ENCODE measurements around the gene ACHE.
"Not testable (repeated sequence)": the region's sequence is repeated elsewhere in the genome, so short reads cannot be mapped to it uniquely, and the experiment has no call there.

ACHE gene

DNA sequence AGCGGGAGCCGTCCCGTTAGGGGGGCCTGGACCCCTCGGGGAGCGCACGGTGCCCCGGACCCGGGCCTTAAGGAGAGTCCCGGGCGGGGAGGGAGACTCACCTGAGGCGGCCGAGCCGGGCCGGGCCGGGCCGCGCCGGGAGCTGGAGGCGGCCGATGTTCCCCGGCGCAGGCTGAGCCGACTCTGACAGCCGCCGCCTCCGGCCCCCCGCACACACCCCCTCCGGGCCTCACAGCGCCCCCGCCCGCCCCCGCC lies at the start of gene ACHE:
Gene ACHE (minus strand): TSS at position 188 of the 255 bp plus-strand sequence. CDS start 1,656 bp downstream, outside the sequence.
- no peak for DNase-seq

GRCh38 chr7:100944138-100944537 lies 48.5 kb upstream of the ACHE start:
- no peak for DNase-seq

- no peak for DNase-seq
These were observed 48.0 kb upstream of the ACHE start for GRCh38 chr7:100943693-100944092.

- no peak for DNase-seq
These were observed 46.5 kb upstream of the ACHE start for GRCh38 chr7:100942045-100942774.

- DNase-seq: not testable (repeated sequence)
These were observed 40.5 kb upstream of the ACHE start for GRCh38 chr7:100936167-100936566.

GRCh38 chr7:100935381-100935780 lies 39.7 kb upstream of the ACHE start:
- not testable (repeated sequence) for DNase-seq

- no peak for DNase-seq
These were observed 38.0 kb upstream of the ACHE start for GRCh38 chr7:100933734-100934133.

GRCh38 chr7:100929808-100930174 lies 34.1 kb upstream of the ACHE start:
- DNase-seq: no peak

DNA sequence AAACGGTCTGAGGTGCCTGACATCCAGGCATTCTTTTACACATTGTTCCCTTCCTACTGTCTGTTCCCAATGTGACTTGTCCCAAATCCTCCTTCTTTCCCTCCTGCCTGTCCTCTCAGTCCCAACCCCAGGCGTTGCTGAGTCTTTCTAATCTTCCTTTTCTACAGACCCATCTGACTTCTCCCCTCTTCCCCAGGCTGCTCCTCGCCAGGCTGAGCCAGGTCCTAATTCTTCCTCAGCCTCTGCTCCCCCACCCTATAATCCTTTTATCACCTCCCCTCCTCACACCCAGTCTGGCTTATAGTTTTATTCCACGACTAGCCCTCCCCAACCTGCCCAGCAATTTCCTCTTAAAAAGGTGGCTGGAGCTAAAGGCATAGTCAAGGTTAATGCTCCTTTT lies 27.9 kb upstream of the ACHE start:
- DNase-seq: not testable (repeated sequence)

DNA sequence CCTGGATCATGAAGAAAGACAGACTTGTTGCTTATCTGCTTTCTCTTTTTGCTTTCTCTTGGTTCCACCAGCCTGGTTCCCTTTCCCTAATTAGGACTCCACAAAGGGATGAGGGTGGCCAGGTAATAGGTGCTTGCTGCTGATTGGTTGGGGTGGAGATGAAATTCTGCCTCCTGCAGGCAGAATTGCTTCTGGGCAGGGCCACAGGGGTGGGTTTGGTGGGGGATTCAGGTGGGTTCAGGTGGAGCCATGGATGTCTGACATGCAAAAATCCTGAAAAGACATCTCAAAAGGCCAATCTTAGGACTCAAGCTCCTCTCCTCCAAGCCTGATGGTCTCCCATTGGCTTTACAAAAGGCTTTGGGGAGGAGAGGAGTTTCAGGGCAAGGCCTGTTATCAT lies 25.4 kb upstream of the ACHE start:
- DNase-seq: no peak

DNA sequence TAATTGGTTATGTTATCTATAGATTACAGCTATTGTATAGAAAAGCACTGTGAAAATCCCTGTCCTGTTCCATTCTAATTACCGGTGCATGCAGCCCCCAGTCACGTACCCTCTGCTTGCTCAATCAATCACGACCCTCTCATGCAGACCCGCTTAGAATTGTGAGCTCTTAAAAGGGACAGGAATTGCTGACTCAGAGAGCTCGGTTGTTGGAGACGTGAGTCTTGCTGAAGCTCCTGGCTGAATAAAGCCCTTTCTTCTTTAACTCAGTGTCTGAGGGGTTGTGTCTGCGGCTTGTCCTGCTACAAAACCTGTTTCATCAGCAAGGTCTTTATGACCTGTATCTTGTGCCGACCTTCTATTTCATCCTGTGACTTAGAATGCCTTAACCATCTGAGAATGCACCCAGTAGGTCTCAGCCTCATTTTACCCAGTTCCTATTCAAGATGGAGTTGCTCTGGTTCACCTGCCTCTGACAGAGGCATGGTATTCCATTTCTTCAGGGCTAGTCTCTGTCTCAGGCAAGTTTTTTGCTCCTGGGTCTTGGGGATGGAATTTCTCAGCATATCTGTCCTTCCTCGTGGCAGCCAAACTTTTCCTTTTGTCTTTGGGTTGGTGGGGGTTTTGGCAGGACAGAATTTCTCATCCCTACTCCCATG lies 24.2 kb upstream of the ACHE start:
- not testable (repeated sequence) for DNase-seq

DNA sequence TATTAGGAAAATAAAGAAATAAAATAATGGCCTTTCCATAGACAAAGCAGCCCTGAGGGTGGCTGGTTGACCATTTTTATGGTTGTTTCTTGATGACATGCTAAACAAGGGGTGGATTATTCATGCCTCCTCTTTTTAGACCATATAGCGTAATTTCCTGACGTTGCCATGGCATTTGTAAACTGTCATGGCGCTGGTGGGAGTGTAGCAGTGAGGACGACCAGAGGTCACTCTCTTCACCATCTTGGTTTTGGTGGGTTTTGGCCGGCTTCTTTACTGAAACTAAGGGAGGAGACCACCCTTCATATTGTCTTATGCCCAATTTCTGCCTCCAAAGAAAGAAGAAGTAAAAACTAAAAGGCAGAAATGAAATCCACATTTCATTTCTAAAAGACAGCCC lies 23.6 kb upstream of the ACHE start:
- DNase-seq: not testable (repeated sequence)

DNA sequence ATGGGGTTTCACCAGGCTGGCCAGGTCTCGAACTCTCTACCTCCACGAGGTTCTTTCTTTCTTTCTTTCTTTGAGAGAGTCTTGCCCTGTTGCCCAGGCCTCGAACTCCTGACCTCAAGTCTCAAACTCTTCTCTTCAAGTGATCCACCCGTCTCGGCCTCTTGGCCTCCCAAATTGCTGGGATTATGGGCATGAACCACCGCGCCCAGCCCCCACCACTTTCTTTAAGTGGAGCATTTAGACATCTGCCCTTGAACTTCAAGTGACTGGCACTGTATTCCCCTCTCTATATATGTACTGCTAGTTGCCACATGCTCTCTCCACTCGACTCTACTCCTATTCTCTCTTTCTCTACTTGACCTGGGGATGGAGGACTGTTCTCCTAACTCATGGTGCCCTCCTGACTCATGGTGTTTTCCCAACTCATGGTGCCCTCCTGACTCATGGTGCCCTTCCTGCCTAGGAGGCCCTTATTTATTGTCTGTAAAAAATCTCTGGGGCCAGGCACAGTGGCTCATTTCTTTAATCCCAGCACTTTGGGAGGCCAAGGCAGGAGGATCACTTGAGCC lies 19.3 kb upstream of the ACHE start:
- no peak for DNase-seq

DNA sequence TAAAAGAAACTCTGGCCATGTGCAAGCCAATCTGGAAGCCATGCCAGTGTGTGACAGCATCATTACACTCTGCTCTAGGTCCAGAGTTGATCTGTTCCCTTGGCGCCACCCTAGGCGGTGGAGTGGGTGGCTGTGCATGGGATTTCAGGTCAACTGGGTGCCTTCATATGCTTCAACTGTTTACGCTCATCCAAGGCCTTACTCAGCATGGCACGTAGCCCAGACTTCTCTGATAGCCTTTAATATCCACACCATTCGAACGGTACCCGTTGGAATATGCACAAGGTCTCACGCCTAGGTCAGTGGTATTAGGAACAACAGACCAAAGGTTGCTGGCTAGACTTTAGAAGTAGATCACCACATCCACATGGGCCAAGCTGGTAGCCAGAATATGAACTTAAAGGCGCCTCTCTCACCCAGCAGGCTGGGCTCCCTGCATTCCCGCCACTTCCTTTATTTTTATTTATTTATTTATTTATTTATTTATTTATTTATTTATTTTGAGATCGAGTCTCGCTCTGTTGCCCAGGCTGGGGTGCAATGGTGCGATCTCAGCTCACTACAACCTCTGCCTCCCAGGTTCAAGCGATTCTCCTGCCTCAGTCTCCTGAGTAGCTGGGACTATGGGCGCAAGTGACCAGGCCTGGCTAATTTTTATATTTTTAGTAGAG lies 18.7 kb upstream of the ACHE start:
- no peak for DNase-seq

GRCh38 chr7:100911484-100911883 lies 15.8 kb upstream of the ACHE start:
- no peak for DNase-seq

DNA sequence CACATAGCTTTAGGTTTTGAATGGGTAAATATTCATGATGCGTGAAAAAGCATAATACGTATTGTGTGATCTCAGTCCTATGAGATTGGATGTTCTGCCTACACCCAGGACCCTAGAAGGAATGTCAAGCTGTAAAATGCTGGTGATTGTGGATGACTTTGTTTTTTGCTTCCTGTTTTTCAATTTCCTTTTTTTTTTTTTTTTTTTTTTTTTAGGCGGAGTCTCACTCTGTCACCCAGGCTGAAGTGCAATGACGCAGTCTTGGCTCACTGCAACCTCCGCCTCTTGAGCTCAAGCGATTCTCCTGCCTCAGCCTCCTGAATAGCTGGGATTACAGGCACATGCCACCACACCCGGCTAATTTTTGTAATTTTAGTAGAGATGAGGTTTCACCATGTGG lies 14.8 kb upstream of the ACHE start:
- not testable (repeated sequence) for DNase-seq

- no peak for DNase-seq
These were observed 12.8 kb upstream of the ACHE start for GRCh38 chr7:100908512-100908911.

DNA sequence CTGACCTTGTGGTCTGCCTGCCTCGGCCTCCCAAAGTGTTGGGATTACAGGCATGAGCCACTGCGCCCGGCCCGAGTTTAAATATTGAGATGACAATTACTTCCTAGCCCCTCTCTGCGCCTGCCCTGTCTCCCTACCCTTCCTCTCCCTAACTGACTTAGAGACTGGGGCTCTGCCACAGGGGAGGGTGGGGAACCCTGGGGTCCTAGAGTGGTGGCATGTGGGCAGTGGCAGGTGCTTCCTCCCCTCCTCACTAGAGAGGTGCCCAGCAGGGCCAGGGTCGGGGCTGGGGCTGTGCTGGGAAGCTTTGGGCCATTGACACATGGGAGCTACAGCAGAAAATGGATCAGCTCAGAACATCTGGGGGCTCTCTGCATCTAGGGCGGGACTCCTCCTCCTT lies 7.0 kb upstream of the ACHE start:
- DNase-seq: no peak

DNA sequence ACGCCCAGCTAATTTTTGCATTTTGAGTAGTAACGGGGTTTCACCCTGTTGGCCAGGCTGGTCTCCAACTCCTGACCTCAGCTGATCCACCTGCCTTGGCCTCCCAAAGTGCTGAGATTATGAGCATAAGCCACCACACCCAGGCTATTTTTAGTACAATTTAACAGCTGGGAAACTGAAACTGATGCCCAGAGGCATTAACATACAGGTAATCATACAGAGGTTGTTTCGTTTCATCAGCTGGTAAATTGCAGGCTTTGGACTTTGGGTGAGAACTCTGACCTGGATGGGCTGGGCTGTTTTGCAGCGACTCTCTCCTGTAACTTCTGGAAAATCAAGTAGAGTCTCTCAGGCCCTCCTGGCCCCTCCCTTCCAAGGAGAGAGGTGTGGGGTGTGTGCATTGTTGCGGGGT lies 6.2 kb upstream of the ACHE start:
- DNase-seq: no peak

DNA sequence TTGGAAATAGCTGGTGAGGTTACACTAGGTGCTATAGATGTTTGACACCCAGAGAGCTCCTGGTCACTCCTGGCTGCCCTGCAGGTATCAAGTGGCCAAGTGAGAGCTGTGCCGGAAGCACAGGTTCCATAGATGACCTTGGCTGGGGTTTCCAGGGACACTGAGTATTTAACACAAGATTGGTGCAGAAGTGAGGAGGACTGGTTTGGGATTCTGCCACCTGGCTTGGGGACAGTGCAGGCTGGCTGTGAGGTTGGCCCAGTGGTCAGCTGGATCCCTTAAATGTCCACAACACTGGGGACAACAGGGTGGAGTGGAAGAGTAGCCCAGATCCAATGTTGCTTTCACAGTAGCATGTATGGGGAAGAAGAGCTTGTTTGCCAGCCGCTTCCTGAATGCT lies 5.3 kb upstream of the ACHE start:
- DNase-seq: no peak

DNA sequence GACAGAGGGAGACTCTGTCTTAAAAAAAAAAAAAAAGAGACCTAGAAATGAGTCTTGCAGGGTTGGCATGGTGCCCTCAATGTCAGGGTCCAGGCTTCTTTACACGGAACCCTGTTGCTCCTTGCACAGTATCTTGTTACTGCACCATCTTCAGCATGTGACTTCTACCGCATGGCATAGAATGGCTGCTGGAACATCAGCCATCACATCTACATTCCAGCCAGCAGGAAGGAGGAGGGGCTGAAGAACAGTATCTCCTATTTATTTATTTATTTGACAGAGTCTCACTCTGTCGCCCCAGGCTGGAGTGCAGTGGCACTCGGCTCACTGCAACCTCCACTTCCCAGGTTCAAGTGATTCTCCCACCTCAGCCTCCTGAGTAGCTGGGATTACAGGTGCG lies 3.7 kb upstream of the ACHE start:
- DNase-seq: no peak

GRCh38 chr7:100897772-100898454 lies 2.2 kb upstream of the ACHE start:
- DNase-seq: no peak
